ENCODE results near the gene DLG2.

DLG2 gene

GRCh38 chr11:84648471-84648870 is 978.7 kb downstream of the DLG2 start:
- no peaks in the 10 kb centered on the region for H3K4me1 ChIP-seq (ENCODE audit: control insufficient read depth, low read length)
- no peaks in the 10 kb centered on the region for H3K9me2 ChIP-seq (replicated peaks; ENCODE audit: control insufficient read depth, low read length)
- H3K79me2 ChIP-seq (ENCODE audit: control insufficient read depth, low read length), result no peaks in the 10 kb centered on the region
- no peaks in the 10 kb centered on the region for H4K20me1 ChIP-seq (ENCODE audit: control insufficient read depth, insufficient read depth, low read depth, low read length)
- H3F3A ChIP-seq (ENCODE audit: control insufficient read depth, insufficient read depth), result no peaks in the 10 kb centered on the region
- H3K4me3 ChIP-seq (ENCODE audit: low read length), result no peak overlapping the region
- H3K36me3 ChIP-seq (ENCODE audit: control insufficient read depth, low read length), result no peaks in the 10 kb centered on the region
- no peaks in the 10 kb centered on the region for H3K9me3 ChIP-seq (ENCODE audit: control insufficient read depth, insufficient read depth, low read length)
- no peak overlapping the region for H3K4me2 ChIP-seq (ENCODE audit: low read length)
- H3K27me3 ChIP-seq (ENCODE audit: control insufficient read depth, low read length), result no peaks in the 10 kb centered on the region
- TF ChIP-seq EZH2phosphoT487 (IDR thresholded peaks at IDR 0.05; ENCODE audit: borderline replicate concordance, low read length), result no peak
- TF ChIP-seq, protein P1, sequence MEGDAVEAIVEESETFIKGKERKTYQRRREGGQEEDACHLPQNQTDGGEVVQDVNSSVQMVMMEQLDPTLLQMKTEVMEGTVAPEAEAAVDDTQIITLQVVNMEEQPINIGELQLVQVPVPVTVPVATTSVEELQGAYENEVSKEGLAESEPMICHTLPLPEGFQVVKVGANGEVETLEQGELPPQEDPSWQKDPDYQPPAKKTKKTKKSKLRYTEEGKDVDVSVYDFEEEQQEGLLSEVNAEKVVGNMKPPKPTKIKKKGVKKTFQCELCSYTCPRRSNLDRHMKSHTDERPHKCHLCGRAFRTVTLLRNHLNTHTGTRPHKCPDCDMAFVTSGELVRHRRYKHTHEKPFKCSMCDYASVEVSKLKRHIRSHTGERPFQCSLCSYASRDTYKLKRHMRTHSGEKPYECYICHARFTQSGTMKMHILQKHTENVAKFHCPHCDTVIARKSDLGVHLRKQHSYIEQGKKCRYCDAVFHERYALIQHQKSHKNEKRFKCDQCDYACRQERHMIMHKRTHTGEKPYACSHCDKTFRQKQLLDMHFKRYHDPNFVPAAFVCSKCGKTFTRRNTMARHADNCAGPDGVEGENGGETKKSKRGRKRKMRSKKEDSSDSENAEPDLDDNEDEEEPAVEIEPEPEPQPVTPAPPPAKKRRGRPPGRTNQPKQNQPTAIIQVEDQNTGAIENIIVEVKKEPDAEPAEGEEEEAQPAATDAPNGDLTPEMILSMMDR (IDR thresholded peaks at IDR 0.05; ENCODE audit: low read depth, low read length, poor library complexity, severe bottlenecking), result no peak
- H3K27ac ChIP-seq (ENCODE audit: low read depth, low read length), result no peak overlapping the region

DNA sequence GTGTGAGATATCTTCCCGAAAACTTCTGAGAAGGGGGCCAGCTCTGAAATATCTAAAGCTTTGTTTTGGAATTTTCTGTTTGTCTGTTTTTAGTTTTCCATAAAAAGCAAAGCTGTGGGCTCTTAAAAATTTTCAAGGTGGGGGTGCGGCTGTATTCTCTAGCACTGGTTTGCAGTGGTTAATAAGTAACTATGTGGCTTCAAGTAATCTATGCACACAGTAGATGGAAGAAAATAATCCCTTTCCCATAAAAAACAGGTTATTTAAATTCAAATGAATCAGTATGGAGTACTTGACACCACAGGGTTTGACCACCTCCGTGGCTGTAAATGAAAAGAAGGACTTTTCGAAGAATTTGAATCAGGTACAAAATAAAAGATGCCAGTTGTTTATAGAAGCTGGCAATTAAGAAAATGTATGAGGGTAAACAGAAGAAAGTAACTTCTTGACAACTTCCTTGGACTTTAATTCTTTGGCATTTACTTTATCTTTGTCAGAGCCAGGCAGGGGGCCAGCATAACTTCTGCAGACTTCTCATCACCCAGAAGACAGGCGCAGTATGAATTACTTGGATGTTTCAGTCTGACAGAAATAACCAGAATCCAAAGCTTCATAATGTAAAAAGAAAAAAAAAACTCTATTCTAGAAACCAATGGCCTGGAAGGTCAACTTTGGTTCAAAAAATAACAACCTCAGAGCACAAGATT is 981.0 kb downstream of the DLG2 start:
- no peaks in the 10 kb centered on the region for H3K27me3 ChIP-seq (ENCODE audit: control insufficient read depth, low read length)
- H3K9me3 ChIP-seq (ENCODE audit: control insufficient read depth, insufficient read depth, low read length), result no peaks in the 10 kb centered on the region
- no peak overlapping the region for H3K4me2 ChIP-seq (ENCODE audit: low read length)
- no peak overlapping the region for H3K4me3 ChIP-seq (ENCODE audit: low read length)
- no peak overlapping the region for H3K27ac ChIP-seq (ENCODE audit: low read depth, low read length)
- H3K79me2 ChIP-seq (ENCODE audit: control insufficient read depth, low read length), result no peaks in the 10 kb centered on the region
- TF ChIP-seq EZH2phosphoT487 (IDR thresholded peaks at IDR 0.05; ENCODE audit: borderline replicate concordance, low read length), result no peak
- TF ChIP-seq, protein P1 (IDR thresholded peaks at IDR 0.05; ENCODE audit: low read depth, low read length, poor library complexity, severe bottlenecking), result no peak
- no peaks in the 10 kb centered on the region for H4K20me1 ChIP-seq (ENCODE audit: control insufficient read depth, insufficient read depth, low read depth, low read length)
- H3K9me2 ChIP-seq (replicated peaks; ENCODE audit: control insufficient read depth, low read length), result no peaks in the 10 kb centered on the region
- no peaks in the 10 kb centered on the region for H3K4me1 ChIP-seq (ENCODE audit: control insufficient read depth, low read length)
- H3K36me3 ChIP-seq (ENCODE audit: control insufficient read depth, low read length), result no peaks in the 10 kb centered on the region
- no peaks in the 10 kb centered on the region for H3F3A ChIP-seq (ENCODE audit: control insufficient read depth, insufficient read depth)

GRCh38 chr11:84642500-84642899 is 984.6 kb downstream of the DLG2 start:
- TF ChIP-seq, protein P1 (IDR thresholded peaks at IDR 0.05; ENCODE audit: low read depth, low read length, poor library complexity, severe bottlenecking), result no peak
- no peak for TF ChIP-seq EZH2phosphoT487 (IDR thresholded peaks at IDR 0.05; ENCODE audit: borderline replicate concordance, low read length)
- no peaks in the 10 kb centered on the region for H3K79me2 ChIP-seq (ENCODE audit: control insufficient read depth, low read length)
- no peaks in the 10 kb centered on the region for H3K36me3 ChIP-seq (ENCODE audit: control insufficient read depth, low read length)
- no peaks in the 10 kb centered on the region for H4K20me1 ChIP-seq (ENCODE audit: control insufficient read depth, insufficient read depth, low read depth, low read length)
- H3K4me1 ChIP-seq (ENCODE audit: control insufficient read depth, low read length), result no peaks in the 10 kb centered on the region
- H3K4me3 ChIP-seq (ENCODE audit: low read length), result no peak overlapping the region
- H3K4me2 ChIP-seq (ENCODE audit: low read length), result no peak overlapping the region
- no peak overlapping the region for H3K27ac ChIP-seq (ENCODE audit: low read depth, low read length)
- no peaks in the 10 kb centered on the region for H3K9me3 ChIP-seq (ENCODE audit: control insufficient read depth, insufficient read depth, low read length)
- H3F3A ChIP-seq (ENCODE audit: control insufficient read depth, insufficient read depth), result no peaks in the 10 kb centered on the region
- H3K27me3 ChIP-seq (ENCODE audit: control insufficient read depth, low read length), result no peaks in the 10 kb centered on the region
- H3K9me2 ChIP-seq (replicated peaks; ENCODE audit: control insufficient read depth, low read length), result no peaks in the 10 kb centered on the region

Measured in DOHH2 (cell line).